ENCODE data around the gene DUSP22. TPM values are rescaled to one million over a fixed set of nuclear protein-coding genes. Genes with fewer than 3 reads are reported as not detected.

Gene DUSP22
- total RNA-seq, 4 donors from 2014 or later = 35.4 to 213 (median 49.5) TPM

GRCh38 chr6:327538-328116 is 35.3 kb downstream of the DUSP22 start:
- H3K4me1 ChIP-seq = peaks cover 14 to 47% (median 19%) of the 10 kb centered on the region in 4 donors
- intact Hi-C loops (cut with DNase I; ENCODE audit: low total_unique reads) = no loop called here
- no peaks in the 10 kb centered on the region for H3K36me3 ChIP-seq
- in situ Hi-C loops (cut with MboI; ENCODE audit: low pct_ligation_motif_present in 1 of 4, low pct_unique_long_range_greater_than_20kb in 1 of 4, low sequenced_read_pairs in 3 of 4) = no loop called here
- H3K9me3 ChIP-seq = no peaks in the 10 kb centered on the region
- no peaks in the 10 kb centered on the region for H3K27me3 ChIP-seq
- no peak overlapping the region for H3K4me3 ChIP-seq
- 57 to 58% methylated on average over 5 to 10 of the region's 10 CpGs for WGBS, 2 donors (ENCODE audit: low coverage in 1 of 2)
- no peak for DNase-seq
- H3K27ac ChIP-seq = peak overlapping the region; percentile 3 to 69 (median 33)
- TF ChIP-seq EP300 (IDR thresholded peaks at IDR 0.05; ENCODE audit: low read depth) (no peak), POLR2A (IDR thresholded peaks at IDR 0.05) (no peak), POLR2AphosphoS5 (IDR thresholded peaks at IDR 0.05) (no peak)
- TF ChIP-seq, protein P1, sequence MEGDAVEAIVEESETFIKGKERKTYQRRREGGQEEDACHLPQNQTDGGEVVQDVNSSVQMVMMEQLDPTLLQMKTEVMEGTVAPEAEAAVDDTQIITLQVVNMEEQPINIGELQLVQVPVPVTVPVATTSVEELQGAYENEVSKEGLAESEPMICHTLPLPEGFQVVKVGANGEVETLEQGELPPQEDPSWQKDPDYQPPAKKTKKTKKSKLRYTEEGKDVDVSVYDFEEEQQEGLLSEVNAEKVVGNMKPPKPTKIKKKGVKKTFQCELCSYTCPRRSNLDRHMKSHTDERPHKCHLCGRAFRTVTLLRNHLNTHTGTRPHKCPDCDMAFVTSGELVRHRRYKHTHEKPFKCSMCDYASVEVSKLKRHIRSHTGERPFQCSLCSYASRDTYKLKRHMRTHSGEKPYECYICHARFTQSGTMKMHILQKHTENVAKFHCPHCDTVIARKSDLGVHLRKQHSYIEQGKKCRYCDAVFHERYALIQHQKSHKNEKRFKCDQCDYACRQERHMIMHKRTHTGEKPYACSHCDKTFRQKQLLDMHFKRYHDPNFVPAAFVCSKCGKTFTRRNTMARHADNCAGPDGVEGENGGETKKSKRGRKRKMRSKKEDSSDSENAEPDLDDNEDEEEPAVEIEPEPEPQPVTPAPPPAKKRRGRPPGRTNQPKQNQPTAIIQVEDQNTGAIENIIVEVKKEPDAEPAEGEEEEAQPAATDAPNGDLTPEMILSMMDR (IDR thresholded peaks at IDR 0.05) = no peak

DNA sequence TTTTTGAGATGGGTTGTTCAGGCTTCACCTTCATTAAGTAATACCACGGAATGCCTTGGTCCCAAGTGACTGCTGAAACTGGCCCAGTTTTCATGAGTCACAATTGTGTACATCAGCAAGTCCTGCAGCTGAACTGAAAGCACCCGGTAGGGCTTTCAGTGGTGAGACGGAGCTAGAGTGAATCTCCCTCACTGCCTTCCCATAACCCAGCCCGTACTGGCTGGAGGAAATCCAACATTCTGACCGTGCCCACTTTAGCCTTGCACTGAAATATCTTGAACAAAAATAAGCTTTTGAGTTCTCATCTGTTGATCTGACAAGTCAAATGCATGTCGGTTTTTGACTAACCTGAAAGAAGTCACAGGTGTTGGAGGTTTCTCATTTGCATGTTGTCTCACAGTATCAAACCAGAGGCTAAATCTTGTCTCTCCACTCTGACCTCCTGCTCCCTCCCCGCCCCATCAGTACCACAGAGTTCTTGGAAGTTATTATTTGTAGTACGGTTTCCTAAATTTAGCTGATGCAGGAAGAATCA is 35.9 kb downstream of the DUSP22 start:
- in situ Hi-C loops (cut with MboI; ENCODE audit: low pct_ligation_motif_present in 1 of 4, low pct_unique_long_range_greater_than_20kb in 1 of 4, low sequenced_read_pairs in 3 of 4) = no loop called here
- 51 to 54% methylated on average over 8 of the region's 8 CpGs for WGBS, 2 donors (ENCODE audit: low coverage in 1 of 2)
- Histone ChIP-seq H3K27me3 (no peaks in the 10 kb centered on the region), H3K36me3 (no peaks in the 10 kb centered on the region), H3K27ac (peak overlapping the region; percentile 3 to 69 (median 33)), H3K4me3 (no peak overlapping the region), H3K4me1 (peaks cover 14 to 47% (median 20%) of the 10 kb centered on the region in 4 donors), H3K9me3 (no peaks in the 10 kb centered on the region)
- TF ChIP-seq, protein P1 (IDR thresholded peaks at IDR 0.05) = no peak
- peak; percentile 24 to 62 (median 28) for TF ChIP-seq POLR2AphosphoS5 (IDR thresholded peaks at IDR 0.05)
- DNase-seq = peak; percentile 79
- intact Hi-C loops (cut with DNase I; ENCODE audit: low total_unique reads) = no loop called here

DNA sequence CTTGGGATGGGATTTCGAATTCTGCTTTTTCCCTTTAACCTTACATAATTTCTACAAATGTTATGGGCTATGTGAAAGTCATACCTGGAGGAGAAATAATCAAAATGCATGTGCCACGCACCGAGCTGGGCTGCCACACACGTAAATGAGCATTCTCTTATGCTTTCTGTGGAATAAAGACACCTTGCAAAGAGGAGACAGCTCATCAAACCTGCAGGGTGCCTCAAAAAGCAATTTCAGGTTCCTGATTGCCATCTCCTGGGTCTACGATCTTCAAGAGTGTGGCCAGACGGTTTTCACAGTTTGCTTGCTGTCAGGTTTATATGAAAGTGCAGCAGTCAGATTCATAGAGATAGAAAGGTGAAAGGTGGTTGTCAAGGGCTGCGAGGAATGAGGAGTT is 36.6 kb downstream of the DUSP22 start:
- in situ Hi-C loops (cut with MboI; ENCODE audit: low pct_ligation_motif_present in 1 of 4, low pct_unique_long_range_greater_than_20kb in 1 of 4, low sequenced_read_pairs in 3 of 4) = no loop called here
- intact Hi-C loops (cut with DNase I; ENCODE audit: low total_unique reads) = no loop called here
- 74 to 80% methylated on average over 7 of the region's 7 CpGs for WGBS, 2 donors (ENCODE audit: low coverage in 1 of 2)
- Histone ChIP-seq H3K36me3 (no peaks in the 10 kb centered on the region), H3K4me3 (no peak overlapping the region), H3K4me1 (peaks cover 14 to 44% (median 21%) of the 10 kb centered on the region in 4 donors), H3K27ac (peak overlapping the region in 2 of 4 donors; percentile 38 to 69), H3K9me3 (no peaks in the 10 kb centered on the region), H3K27me3 (no peaks in the 10 kb centered on the region)
- DNase-seq = no peak
- TF ChIP-seq, protein P1 (IDR thresholded peaks at IDR 0.05) = no peak
- no peak for TF ChIP-seq EP300 (IDR thresholded peaks at IDR 0.05; ENCODE audit: low read depth)
- TF ChIP-seq POLR2A (IDR thresholded peaks at IDR 0.05) = no peak
- TF ChIP-seq POLR2AphosphoS5 (IDR thresholded peaks at IDR 0.05) = no peak

DNA sequence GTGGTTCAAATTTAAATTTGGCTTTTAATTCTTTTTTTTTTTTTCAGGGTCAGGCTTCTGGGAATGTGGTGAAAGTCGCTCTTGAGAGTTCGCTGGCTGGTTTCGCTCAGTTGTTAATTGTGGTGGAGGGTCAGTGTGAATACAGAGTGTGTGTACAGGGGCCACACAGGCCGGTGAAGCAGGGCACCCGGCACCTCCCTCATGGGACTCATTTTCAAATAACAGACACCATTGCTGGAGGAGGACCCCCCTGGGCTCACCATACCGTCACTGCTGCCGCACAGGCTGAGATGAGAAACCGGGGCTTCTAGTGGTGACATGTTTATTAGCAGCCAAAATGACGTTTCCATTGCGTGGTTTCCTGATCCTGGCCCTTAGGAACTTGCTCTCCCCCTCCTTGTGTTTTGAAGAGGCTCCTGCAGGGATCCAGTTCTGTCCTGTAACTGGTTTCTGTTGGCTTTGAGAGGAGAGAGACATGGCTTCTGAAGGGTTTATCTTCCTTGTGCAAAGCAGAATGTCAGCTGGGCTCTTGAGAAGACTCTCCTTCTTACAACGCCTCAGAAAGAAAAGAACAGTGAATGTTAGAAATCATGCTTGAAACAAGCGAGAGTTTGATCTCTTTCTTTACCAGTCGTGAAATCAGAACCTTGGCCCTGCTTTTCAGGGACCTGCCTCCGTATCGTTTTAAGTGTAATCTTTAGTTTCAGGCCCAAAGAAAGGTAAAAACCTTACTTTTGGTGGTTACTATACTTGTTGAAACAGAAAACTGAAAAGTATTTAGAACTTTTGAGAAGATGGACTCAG is 37.8 kb downstream of the DUSP22 start:
- WGBS, 2 donors (ENCODE audit: low coverage in 1 of 2) = 76 to 79% methylated on average over 13 to 15 of the region's 15 CpGs
- TF ChIP-seq EP300 (IDR thresholded peaks at IDR 0.05; ENCODE audit: low read depth) (peak; percentile 93), POLR2AphosphoS5 (IDR thresholded peaks at IDR 0.05) (peak in 2 of 3 donors; percentile 42 to 57), POLR2A (IDR thresholded peaks at IDR 0.05) (no peak)
- H3K4me3 ChIP-seq = no peak overlapping the region
- H3K4me1 ChIP-seq = peaks cover 14 to 43% (median 19%) of the 10 kb centered on the region in 4 donors
- H3K9me3 ChIP-seq = no peaks in the 10 kb centered on the region
- peak overlapping the region; percentile 36 to 69 (median 40) for H3K27ac ChIP-seq
- no peaks in the 10 kb centered on the region for H3K27me3 ChIP-seq
- no peaks in the 10 kb centered on the region for H3K36me3 ChIP-seq
- in situ Hi-C loops (cut with MboI; ENCODE audit: low pct_ligation_motif_present in 1 of 4, low pct_unique_long_range_greater_than_20kb in 1 of 4, low sequenced_read_pairs in 3 of 4) (no loop called here), intact Hi-C loops (cut with DNase I; ENCODE audit: low total_unique reads) (no loop called here)
- DNase-seq = no peak
